ENCODE results near the gene OTULIN.

OTULIN gene

GRCh38 chr5:14705556-14705955, 41.0 kb downstream of the OTULIN start:
- TF ChIP-seq CTCF (conservative IDR thresholded peaks at IDR 0.05) = no peak
- H3K27ac ChIP-seq = no peak overlapping the region

GRCh38 chr5:14706615-14707021, 42.1 kb downstream of the OTULIN start:
- H3K27ac ChIP-seq = peak overlapping the region; percentile 40
- no peak for TF ChIP-seq CTCF (conservative IDR thresholded peaks at IDR 0.05)

DNA sequence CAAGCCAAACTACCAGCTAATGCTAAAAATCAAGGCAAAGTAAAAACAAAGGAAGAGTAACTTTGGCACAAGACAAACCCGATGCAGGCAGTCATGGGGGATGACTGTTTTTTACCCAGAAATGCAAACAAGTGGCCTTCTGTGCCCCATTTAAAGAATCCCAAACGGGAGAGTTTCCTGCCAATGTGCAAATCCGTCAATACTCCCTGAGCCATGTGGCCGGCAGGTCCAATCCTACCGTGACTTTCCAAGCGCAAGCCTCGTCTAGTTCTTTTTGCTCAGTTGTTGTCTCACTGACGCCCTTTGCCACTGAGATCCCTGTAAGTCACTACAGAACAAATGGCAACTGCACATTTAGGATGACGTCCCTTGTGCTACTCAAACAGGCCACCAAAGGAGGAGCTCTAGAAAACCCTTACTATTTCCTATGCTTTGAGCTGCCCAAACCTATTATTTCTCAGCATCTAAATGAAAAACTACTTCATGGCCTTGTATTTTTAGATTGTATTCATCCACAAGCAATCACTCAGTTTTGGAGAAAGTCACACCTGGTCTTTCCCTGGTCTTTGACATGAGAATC, 43.4 kb downstream of the OTULIN start:
- no peak overlapping the region; the same call in 1 of the 2 replicates for H3K27ac ChIP-seq

DNA sequence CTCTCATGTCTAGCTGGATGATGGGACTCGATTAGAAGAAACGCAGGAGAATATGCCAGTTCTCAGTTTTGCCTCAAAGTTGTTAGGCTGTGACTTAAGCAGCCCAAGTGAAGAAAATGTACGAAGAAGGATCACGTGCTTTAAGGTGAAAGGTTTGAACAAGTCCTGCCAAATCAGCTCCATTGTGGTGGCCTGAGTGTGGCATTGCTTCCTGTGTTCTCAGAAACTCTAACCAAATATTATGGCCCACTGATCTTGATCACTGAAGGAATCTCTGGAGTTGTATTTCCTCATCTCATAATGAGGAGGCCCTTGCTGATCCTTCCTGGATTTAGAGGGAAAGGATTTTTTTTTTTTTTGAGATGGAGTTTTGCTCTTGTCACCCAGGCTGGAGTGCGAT, 44.0 kb downstream of the OTULIN start:
- H3K27ac ChIP-seq = no peak overlapping the region; the same call in 1 of the 2 replicates

More for the DNA sequence above, 43.4 kb downstream of the OTULIN start:
- TF ChIP-seq CTCF (conservative IDR thresholded peaks at IDR 0.05) = no peak

GRCh38 chr5:14710313-14710994, 45.9 kb downstream of the OTULIN start:
- H3K27ac ChIP-seq = no peak overlapping the region
- no peak for TF ChIP-seq CTCF (conservative IDR thresholded peaks at IDR 0.05)

More for the DNA sequence above, 44.0 kb downstream of the OTULIN start:
- TF ChIP-seq CTCF (conservative IDR thresholded peaks at IDR 0.05) = no peak

GRCh38 chr5:14712131-14712530, 47.6 kb downstream of the OTULIN start:
- TF ChIP-seq CTCF (conservative IDR thresholded peaks at IDR 0.05) = no peak
- no peak overlapping the region for H3K27ac ChIP-seq

GRCh38 chr5:14712666-14713065, 48.1 kb downstream of the OTULIN start:
- TF ChIP-seq CTCF (conservative IDR thresholded peaks at IDR 0.05) = no peak
- no peak overlapping the region; the same call in 1 of the 2 replicates for H3K27ac ChIP-seq
